ENCODE data around the gene TCP11.

DNA sequence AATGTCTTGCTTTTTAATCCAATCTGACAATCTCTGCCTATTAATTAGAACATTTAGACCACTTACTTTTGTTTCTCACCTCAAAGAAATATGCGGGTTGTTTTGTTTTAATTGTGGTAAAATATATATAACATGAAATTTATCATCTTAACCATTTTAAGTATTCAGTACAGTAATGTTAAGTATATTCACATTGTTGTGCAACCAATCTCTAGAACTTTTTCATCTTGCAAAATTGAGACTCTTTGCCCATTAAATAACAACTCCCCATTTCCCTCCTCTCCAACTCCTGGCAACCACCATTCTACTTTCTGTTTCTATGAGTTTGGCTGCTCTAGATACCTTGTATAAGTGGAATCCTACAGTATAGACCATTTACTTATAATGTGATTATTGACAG is 13.8 kb upstream of the TCP11 start:
- TF ChIP-seq, protein P1, sequence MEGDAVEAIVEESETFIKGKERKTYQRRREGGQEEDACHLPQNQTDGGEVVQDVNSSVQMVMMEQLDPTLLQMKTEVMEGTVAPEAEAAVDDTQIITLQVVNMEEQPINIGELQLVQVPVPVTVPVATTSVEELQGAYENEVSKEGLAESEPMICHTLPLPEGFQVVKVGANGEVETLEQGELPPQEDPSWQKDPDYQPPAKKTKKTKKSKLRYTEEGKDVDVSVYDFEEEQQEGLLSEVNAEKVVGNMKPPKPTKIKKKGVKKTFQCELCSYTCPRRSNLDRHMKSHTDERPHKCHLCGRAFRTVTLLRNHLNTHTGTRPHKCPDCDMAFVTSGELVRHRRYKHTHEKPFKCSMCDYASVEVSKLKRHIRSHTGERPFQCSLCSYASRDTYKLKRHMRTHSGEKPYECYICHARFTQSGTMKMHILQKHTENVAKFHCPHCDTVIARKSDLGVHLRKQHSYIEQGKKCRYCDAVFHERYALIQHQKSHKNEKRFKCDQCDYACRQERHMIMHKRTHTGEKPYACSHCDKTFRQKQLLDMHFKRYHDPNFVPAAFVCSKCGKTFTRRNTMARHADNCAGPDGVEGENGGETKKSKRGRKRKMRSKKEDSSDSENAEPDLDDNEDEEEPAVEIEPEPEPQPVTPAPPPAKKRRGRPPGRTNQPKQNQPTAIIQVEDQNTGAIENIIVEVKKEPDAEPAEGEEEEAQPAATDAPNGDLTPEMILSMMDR (IDR thresholded peaks at IDR 0.05): no peak
- no peak for TF ChIP-seq POLR2A (IDR thresholded peaks at IDR 0.05)
